ENCODE results near the gene ADARB1. TPM values are rescaled to one million over a fixed set of nuclear protein-coding genes. Genes with fewer than 3 reads are reported as not detected.

Gene ADARB1
- total RNA-seq, 2 experiments from 2014 or later = 6.6 to 20.5 TPM

GRCh38 chr21:45234965-45235364, 160.6 kb downstream of the ADARB1 start:
- Histone ChIP-seq H4K20me1 (ENCODE audit: insufficient read depth, low read length) (no peaks in the 10 kb centered on the region), H3K79me2 (ENCODE audit: insufficient read depth, low read depth, low read length) (no peaks in the 10 kb centered on the region), H3K9me2 (ENCODE audit: insufficient read depth, low read length) (no peaks in the 10 kb centered on the region), H2AFZ (ENCODE audit: low read length) (no peak overlapping the region), H3K4me1 (ENCODE audit: insufficient read depth, low read length, poor library complexity, severe bottlenecking) (no peaks in the 10 kb centered on the region), H3K36me3 (ENCODE audit: insufficient read depth, low read length) (no peaks in the 10 kb centered on the region), H3K4me3 (ENCODE audit: low read depth, low read length, poor library complexity, severe bottlenecking) (no peak overlapping the region), H3K9me3 (ENCODE audit: low read length) (no peaks in the 10 kb centered on the region), H3K27ac (ENCODE audit: low read depth, low read length, poor library complexity, severe bottlenecking) (no peak overlapping the region), H3K4me2 (ENCODE audit: low read length) (no peak overlapping the region; the same call in 1 of the 2 replicates)
- POLR2A ChIA-PET = no interaction called here
- TF ChIP-seq EZH2phosphoT487 (IDR thresholded peaks at IDR 0.05; ENCODE audit: borderline replicate concordance, low read depth, low read length) (no peak), CTCF (conservative IDR thresholded peaks at IDR 0.05; ENCODE audit: low read length) (no peak)
- no peak for DNase-seq (ENCODE audit: low spot score)
- BruUV-seq (replicated peaks) = no TSS peak
- intact Hi-C loops (cut with micrococcal nuclease; ENCODE audit: unreplicated experiment) = no loop called here
- CTCF ChIA-PET (ENCODE audit: unreplicated experiment) = no interaction called here

- no peak for TF ChIP-seq CTCF (conservative IDR thresholded peaks at IDR 0.05; ENCODE audit: low read length)
- TF ChIP-seq EZH2phosphoT487 (IDR thresholded peaks at IDR 0.05; ENCODE audit: borderline replicate concordance, low read depth, low read length) = no peak
- Histone ChIP-seq H3K4me1 (ENCODE audit: insufficient read depth, low read length, poor library complexity, severe bottlenecking) (no peaks in the 10 kb centered on the region), H3K9me2 (ENCODE audit: insufficient read depth, low read length) (no peaks in the 10 kb centered on the region), H3K9me3 (ENCODE audit: low read length) (no peaks in the 10 kb centered on the region), H3K27ac (ENCODE audit: low read depth, low read length, poor library complexity, severe bottlenecking) (no peak overlapping the region), H3K36me3 (ENCODE audit: insufficient read depth, low read length) (no peaks in the 10 kb centered on the region), H3K4me2 (ENCODE audit: low read length) (no peak overlapping the region), H2AFZ (ENCODE audit: low read length) (no peak overlapping the region), H3K4me3 (ENCODE audit: low read depth, low read length, poor library complexity, severe bottlenecking) (no peak overlapping the region), H3K79me2 (ENCODE audit: insufficient read depth, low read depth, low read length) (no peaks in the 10 kb centered on the region), H4K20me1 (ENCODE audit: insufficient read depth, low read length) (no peaks in the 10 kb centered on the region)
- CTCF ChIA-PET (ENCODE audit: unreplicated experiment) = no interaction called here
- DNase-seq (ENCODE audit: low spot score) = no peak
- BruUV-seq (replicated peaks) = no TSS peak
- POLR2A ChIA-PET = no interaction called here
- intact Hi-C loops (cut with micrococcal nuclease; ENCODE audit: unreplicated experiment) = no loop called here
Observed at GRCh38 chr21:45235488-45235887, 161.1 kb downstream of the ADARB1 start.

- peak; percentile 10 for DNase-seq (ENCODE audit: low spot score)
- Histone ChIP-seq H3K4me1 (ENCODE audit: insufficient read depth, low read length, poor library complexity, severe bottlenecking) (no peaks in the 10 kb centered on the region), H4K20me1 (ENCODE audit: insufficient read depth, low read length) (no peaks in the 10 kb centered on the region), H3K4me2 (ENCODE audit: low read length) (no peak overlapping the region), H2AFZ (ENCODE audit: low read length) (no peak overlapping the region), H3K9me2 (ENCODE audit: insufficient read depth, low read length) (no peaks in the 10 kb centered on the region), H3K4me3 (ENCODE audit: low read depth, low read length, poor library complexity, severe bottlenecking) (no peak overlapping the region), H3K79me2 (ENCODE audit: insufficient read depth, low read depth, low read length) (no peaks in the 10 kb centered on the region), H3K9me3 (ENCODE audit: low read length) (no peaks in the 10 kb centered on the region), H3K36me3 (ENCODE audit: insufficient read depth, low read length) (no peaks in the 10 kb centered on the region), H3K27ac (ENCODE audit: low read depth, low read length, poor library complexity, severe bottlenecking) (no peak overlapping the region)
- TF ChIP-seq EZH2phosphoT487 (IDR thresholded peaks at IDR 0.05; ENCODE audit: borderline replicate concordance, low read depth, low read length) (no peak), CTCF (conservative IDR thresholded peaks at IDR 0.05; ENCODE audit: low read length) (no peak)
- POLR2A ChIA-PET = no interaction called here
- BruUV-seq (replicated peaks) = no TSS peak
- intact Hi-C loops (cut with micrococcal nuclease; ENCODE audit: unreplicated experiment) = no loop called here
- CTCF ChIA-PET (ENCODE audit: unreplicated experiment) = no interaction called here
Observed at GRCh38 chr21:45236481-45236880, 162.1 kb downstream of the ADARB1 start.

All from OCI-LY7 (cell line).